Suprapubic skin (tissue), 4 donors: ENCODE data around the gene SLCO2A1. TPM values are rescaled to one million over a fixed set of nuclear protein-coding genes. Genes with fewer than 3 reads are reported as not detected.
A peak's percentile ranks its signal among the peaks of the same experiment; 100 is the strongest.

Experiments used
- DNase-seq, 2 donors: peaks; one replicate each; pipeline ENCODE4 v3.0.0-alpha.2; 2019; ENCODE audit warnings: low spot score in 2 of 2
- H3K27ac ChIP-seq: fragments of 200-600 bp; sonication (generic); one replicate; pipeline ENCODE4 v1.5.1; 2019
- H3K27me3 ChIP-seq: fragments of 200-600 bp; sonication (generic); one replicate; pipeline ENCODE4 v1.5.1; 2019
- H3K36me3 ChIP-seq: fragments of 200-600 bp; sonication (generic); one replicate; pipeline ENCODE4 v1.5.1; 2019
- H3K4me1 ChIP-seq: fragments of 200-600 bp; sonication (generic); one replicate; pipeline ENCODE4 v1.5.1; 2019
- H3K4me3 ChIP-seq: fragments of 200-600 bp; sonication (generic); one replicate; pipeline ENCODE4 v1.5.1; 2019; ENCODE audit warnings: mild to moderate bottlenecking
- H3K9me3 ChIP-seq: fragments of 200-600 bp; sonication (generic); one replicate; pipeline ENCODE4 v1.5.1; 2019
- CTCF ChIP-seq, 2 donors: fragments of 200-600 bp in 1 of 2; fragments of 450-650 bp in 1 of 2; sonication (generic) in 1 of 2; IDR thresholded peaks; one replicate each; pipeline ENCODE4 v1.5.1; 2016 to 2019; ENCODE audit warnings: antibody characterized with exemption in 2 of 2, mild to moderate bottlenecking in 1 of 2, moderate library complexity in 1 of 2
- EP300 ChIP-seq: sonication (generic); formaldehyde crosslinking; IDR thresholded peaks from one replicate; pipeline ENCODE4 v1.6.1; 2017; ENCODE audit warnings: antibody characterized with exemption
- POLR2A ChIP-seq, 2 donors: fragments of 450-650 bp; IDR thresholded peaks; one replicate each; pipeline ENCODE4 v1.6.1; 2017; ENCODE audit warnings: antibody characterized with exemption in 2 of 2, mild to moderate bottlenecking in 2 of 2, moderate library complexity in 2 of 2
- POLR2AphosphoS5 ChIP-seq, 3 donors: sonication (generic); formaldehyde crosslinking; IDR thresholded peaks; one replicate each; pipeline ENCODE4 v1.6.1; 2017; ENCODE audit warnings: antibody characterized with exemption in 3 of 3
- WGBS: methylation state at CpG from one replicate; pipeline ENCODE4 v1.1.5; 2018; 5-methylcytosine and 5-hydroxymethylcytosine counted together
- total RNA-seq, 4 donors: library from RNA; depleted of rRNA; stranded (reverse); fragments of >200 nt; gene quantifications; one replicate each; pipeline ENCODE4 v1.1.0, GENCODE V29; 2016

SLCO2A1 gene
- total RNA-seq, 4 donors from 2014 or later, result 25.0 to 38.7 (median 29.4) TPM

GRCh38 chr3:133948996-133949395, 80.7 kb downstream of the SLCO2A1 start:
- WGBS, result 47% methylated on average over 7 of the region's 7 CpGs

GRCh38 chr3:133948131-133948810, 81.5 kb downstream of the SLCO2A1 start:
- Histone ChIP-seq H3K27ac (no peak overlapping the region), H3K4me1 (peaks cover 50% of the 10 kb centered on the region)
- 78% methylated on average over 5 of the region's 9 CpGs for WGBS

More at GRCh38 chr3:133948996-133949395, 80.7 kb downstream of the SLCO2A1 start:
- Histone ChIP-seq H3K9me3 (no peaks in the 10 kb centered on the region), H3K36me3 (no peaks in the 10 kb centered on the region), H3K27ac (peak overlapping the region; percentile 14), H3K27me3 (no peaks in the 10 kb centered on the region), H3K4me1 (peaks cover 43% of the 10 kb centered on the region), H3K4me3 (no peak overlapping the region)
- TF ChIP-seq EP300 (no peak), POLR2A (IDR thresholded peaks at IDR 0.05) (no peak), CTCF (IDR thresholded peaks at IDR 0.05) (no peak), POLR2AphosphoS5 (IDR thresholded peaks at IDR 0.05) (no peak)
- no peak for DNase-seq

DNA sequence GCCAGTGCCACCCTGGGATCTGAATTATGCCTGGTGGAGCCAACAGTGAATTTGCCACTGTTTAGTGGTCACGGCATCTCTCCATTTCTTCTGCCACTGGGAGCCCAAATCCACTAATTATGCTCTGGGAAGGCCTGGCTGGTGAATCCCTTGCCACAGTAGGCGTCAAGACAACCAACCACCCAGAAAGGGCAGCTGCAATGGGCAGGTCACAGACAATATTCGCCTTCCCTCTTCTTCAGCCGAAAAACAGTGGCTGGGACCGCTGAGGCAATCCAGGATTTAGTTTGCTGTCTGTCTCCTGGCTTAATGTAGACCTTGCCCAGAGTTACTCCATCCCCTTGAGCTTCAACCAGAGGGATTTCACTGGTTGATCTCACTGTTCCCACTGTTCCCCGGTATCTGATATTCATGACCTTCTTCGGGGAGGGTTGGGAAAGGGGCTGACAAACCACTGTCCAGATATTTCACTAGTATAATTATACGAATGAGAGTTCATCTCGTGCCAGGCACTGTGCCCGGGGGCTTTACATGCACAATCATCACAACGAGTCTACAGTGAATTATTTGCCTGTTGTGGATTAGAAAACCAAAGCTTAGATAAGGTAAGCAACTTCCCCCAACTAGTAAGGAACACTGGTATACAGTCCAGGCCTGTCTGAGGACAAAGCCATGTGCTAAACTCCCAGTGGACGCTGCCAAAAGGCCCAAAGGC, 84.2 kb downstream of the SLCO2A1 start:
- Histone ChIP-seq H3K27me3 (no peaks in the 10 kb centered on the region), H3K27ac (peak overlapping the region; percentile 79), H3K4me1 (peaks cover 69% of the 10 kb centered on the region), H3K9me3 (no peaks in the 10 kb centered on the region), H3K36me3 (no peaks in the 10 kb centered on the region), H3K4me3 (no peak overlapping the region)
- TF ChIP-seq CTCF (IDR thresholded peaks at IDR 0.05) (no peak), POLR2AphosphoS5 (IDR thresholded peaks at IDR 0.05) (no peak), EP300 (no peak), POLR2A (IDR thresholded peaks at IDR 0.05) (no peak)
- 60% methylated on average over 12 of the region's 12 CpGs for WGBS
- no peak for DNase-seq

More at GRCh38 chr3:133948131-133948810, 81.5 kb downstream of the SLCO2A1 start:
- no peaks in the 10 kb centered on the region for H3K36me3 ChIP-seq
- TF ChIP-seq CTCF (IDR thresholded peaks at IDR 0.05) (no peak), POLR2AphosphoS5 (IDR thresholded peaks at IDR 0.05) (no peak), POLR2A (IDR thresholded peaks at IDR 0.05) (no peak), EP300 (no peak)
- H3K27me3 ChIP-seq, result no peaks in the 10 kb centered on the region
- H3K9me3 ChIP-seq, result no peaks in the 10 kb centered on the region
- no peak for DNase-seq
- H3K4me3 ChIP-seq, result no peak overlapping the region

- WGBS, result 46% methylated on average over 13 of the region's 13 CpGs
- H3K4me1 ChIP-seq, result peaks cover 69% of the 10 kb centered on the region
- DNase-seq, result peak; percentile 63 to 65
- no peaks in the 10 kb centered on the region for H3K9me3 ChIP-seq
- H3K27me3 ChIP-seq, result no peaks in the 10 kb centered on the region
- no peak for TF ChIP-seq POLR2A (IDR thresholded peaks at IDR 0.05)
- peak in 1 of 3 donors; percentile 65 for TF ChIP-seq POLR2AphosphoS5 (IDR thresholded peaks at IDR 0.05)
- H3K27ac ChIP-seq, result peak overlapping the region; percentile 79
- no peak overlapping the region for H3K4me3 ChIP-seq
- H3K36me3 ChIP-seq, result no peaks in the 10 kb centered on the region
These were observed 84.9 kb downstream of the SLCO2A1 start for GRCh38 chr3:133944641-133945380.

- 54% methylated on average over 2 of the region's 2 CpGs for WGBS
- Histone ChIP-seq H3K4me3 (no peak overlapping the region), H3K27me3 (no peaks in the 10 kb centered on the region), H3K36me3 (no peaks in the 10 kb centered on the region), H3K27ac (peak overlapping the region; percentile 79), H3K9me3 (no peaks in the 10 kb centered on the region), H3K4me1 (peaks cover 64% of the 10 kb centered on the region)
- TF ChIP-seq CTCF (IDR thresholded peaks at IDR 0.05) (no peak), POLR2AphosphoS5 (IDR thresholded peaks at IDR 0.05) (no peak), POLR2A (IDR thresholded peaks at IDR 0.05) (no peak), EP300 (no peak)
- DNase-seq, result peak; percentile 24 to 36
These were observed 85.5 kb downstream of the SLCO2A1 start for GRCh38 chr3:133944181-133944580.
